CD4-positive, alpha-beta T cell (primary cell): ENCODE measurements around the gene CHL1. TPM values are rescaled to one million over a fixed set of nuclear protein-coding genes. Genes with fewer than 3 reads are reported as not detected.

Experiments used
- ATAC-seq: fragments of 200-7000 bp; cut with Tn5 transposase; one replicate; pipeline ENCODE4 v1.10.0; 2022; ENCODE audit warnings: mild to moderate bottlenecking; ENCODE audit not compliant: poor library complexity
- CTCF ChIA-PET: fragments of 350-600 bp; sonication (Branson Sonifier 250); formaldehyde crosslinking; loops from one replicate; lab custom pipeline; 2021; ENCODE audit warnings: antibody characterized with exemption, inconsistent platforms; lab: Charles Lee
- POLR2A ChIA-PET: fragments of 350-600 bp; sonication (Branson Sonifier 250); formaldehyde crosslinking; loops from one replicate; lab custom pipeline; 2021; ENCODE audit warnings: antibody characterized with exemption, inconsistent platforms; lab: Charles Lee
- DNase-seq, 14 experiments: peaks; one replicate each; pipeline ENCODE4 v3.0.0-alpha.2; 2013 to 2020; ENCODE audit warnings: mixed read lengths in 2 of 14
- H3K27ac ChIP-seq, 2 donors: one replicate each; pipeline versions ENCODE4 v1.5.1 to v1.7.0; 2013; ENCODE audit warnings: low read length in 2 of 2, low read depth in 1 of 2, mild to moderate bottlenecking in 1 of 2
- H3K27me3 ChIP-seq, 2 experiments: 1 replicate in 1 of 2; 2 replicates in 1 of 2; pipeline versions ENCODE4 v1.6.1 to v1.7.0; 2013; ENCODE audit warnings: low read length in 2 of 2, control low read depth in 1 of 2, mild to moderate bottlenecking in 1 of 2, moderate library complexity in 1 of 2; ENCODE audit not compliant: insufficient read depth in 2 of 2, control insufficient read depth in 1 of 2
- H3K36me3 ChIP-seq: one replicate; pipeline ENCODE4 v1.6.1; 2013; ENCODE audit warnings: low read length, control low read depth; ENCODE audit not compliant: insufficient read depth
- H3K4me1 ChIP-seq: one replicate; pipeline ENCODE4 v1.6.1; 2013; ENCODE audit warnings: low read length, control low read depth; ENCODE audit not compliant: insufficient read depth
- H3K4me3 ChIP-seq: one replicate; pipeline ENCODE4 v1.5.1; 2013; ENCODE audit warnings: mild to moderate bottlenecking, low read length, moderate library complexity
- H3K9me3 ChIP-seq, 2 experiments: 1 replicate in 1 of 2; 2 replicates in 1 of 2; pipeline versions ENCODE4 v1.6.1 to v1.7.0; 2013; ENCODE audit warnings: low read length in 2 of 2, mild to moderate bottlenecking in 2 of 2, control low read depth in 1 of 2, moderate library complexity in 1 of 2; ENCODE audit not compliant: control insufficient read depth in 1 of 2, insufficient read depth in 1 of 2
- H3K27ac Mint-ChIP-seq: one replicate; pipeline ENCODE4 v1.8.0; 2020; ENCODE audit warnings: mixed read lengths
- H3K27me3 Mint-ChIP-seq: one replicate; pipeline ENCODE4 v1.8.0; 2021; ENCODE audit warnings: mixed read lengths
- H3K36me3 Mint-ChIP-seq: one replicate; pipeline ENCODE4 v1.8.0; 2021; ENCODE audit warnings: low read depth, mixed read lengths
- H3K4me1 Mint-ChIP-seq: one replicate; pipeline ENCODE4 v1.8.0; 2021; ENCODE audit warnings: low read depth, mixed read lengths
- H3K4me3 Mint-ChIP-seq: one replicate; pipeline ENCODE4 v1.8.0; 2020; ENCODE audit warnings: mild to moderate bottlenecking, mixed read lengths
- H3K9me3 Mint-ChIP-seq: one replicate; pipeline ENCODE4 v1.8.0; 2020; ENCODE audit warnings: mixed read lengths
- intact Hi-C, 2 experiments: fragments of 100-400 bp; cut with DNase I in 1 of 2; cut with micrococcal nuclease in 1 of 2; formaldehyde crosslinking; loops; one replicate each; pipeline versions ENCODE4 v1.15.1 to v1.9.0; 2023 to 2025; cut with DNase I, micrococcal nuclease
- total RNA-seq, 174 experiments: library from RNA in 2 of 174; stranded (reverse) in 2 of 174; gene quantifications; one replicate each; pipeline ENCODE4 v1.2.3 and lab custom pipeline; 2021 to 2026
- TF ChIP-seq, protein P1 (sequence below): fragments of 200-600 bp; IDR thresholded peaks from one replicate; pipeline ENCODE4 v1.8.0; 2022; ENCODE audit warnings: antibody characterized with exemption, mild to moderate bottlenecking

The CHL1 gene
- total RNA-seq, 2 experiments from 2014 or later = not detected

- H3K9me3 ChIP-seq = peaks cover 0 to 20% of the 10 kb centered on the region in 2 experiments
- Mint-ChIP-seq H3K27ac (no peak overlapping the region), H3K36me3 (no peaks in the 10 kb centered on the region), H3K4me1 (peaks cover 5% of the 10 kb centered on the region), H3K4me3 (no peak overlapping the region), H3K27me3 (peaks cover 29% of the 10 kb centered on the region), H3K9me3 (no peaks in the 10 kb centered on the region)
- H3K36me3 ChIP-seq = no peaks in the 10 kb centered on the region
- TF ChIP-seq, protein P1, sequence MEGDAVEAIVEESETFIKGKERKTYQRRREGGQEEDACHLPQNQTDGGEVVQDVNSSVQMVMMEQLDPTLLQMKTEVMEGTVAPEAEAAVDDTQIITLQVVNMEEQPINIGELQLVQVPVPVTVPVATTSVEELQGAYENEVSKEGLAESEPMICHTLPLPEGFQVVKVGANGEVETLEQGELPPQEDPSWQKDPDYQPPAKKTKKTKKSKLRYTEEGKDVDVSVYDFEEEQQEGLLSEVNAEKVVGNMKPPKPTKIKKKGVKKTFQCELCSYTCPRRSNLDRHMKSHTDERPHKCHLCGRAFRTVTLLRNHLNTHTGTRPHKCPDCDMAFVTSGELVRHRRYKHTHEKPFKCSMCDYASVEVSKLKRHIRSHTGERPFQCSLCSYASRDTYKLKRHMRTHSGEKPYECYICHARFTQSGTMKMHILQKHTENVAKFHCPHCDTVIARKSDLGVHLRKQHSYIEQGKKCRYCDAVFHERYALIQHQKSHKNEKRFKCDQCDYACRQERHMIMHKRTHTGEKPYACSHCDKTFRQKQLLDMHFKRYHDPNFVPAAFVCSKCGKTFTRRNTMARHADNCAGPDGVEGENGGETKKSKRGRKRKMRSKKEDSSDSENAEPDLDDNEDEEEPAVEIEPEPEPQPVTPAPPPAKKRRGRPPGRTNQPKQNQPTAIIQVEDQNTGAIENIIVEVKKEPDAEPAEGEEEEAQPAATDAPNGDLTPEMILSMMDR = no peak
- ChIA-PET POLR2A (no interaction called here), CTCF (no interaction called here)
- no peak overlapping the region for H3K4me3 ChIP-seq
- ATAC-seq = no peak
- H3K27ac ChIP-seq = no peak overlapping the region
- H3K4me1 ChIP-seq = no peaks in the 10 kb centered on the region
- DNase-seq = no peak
- intact Hi-C loops = no loop called here
- H3K27me3 ChIP-seq = peaks cover 23 to 39% of the 10 kb centered on the region in 2 experiments
These were observed 2.6 kb upstream of the CHL1 start for GRCh38 chr3:194001-194400.

DNA sequence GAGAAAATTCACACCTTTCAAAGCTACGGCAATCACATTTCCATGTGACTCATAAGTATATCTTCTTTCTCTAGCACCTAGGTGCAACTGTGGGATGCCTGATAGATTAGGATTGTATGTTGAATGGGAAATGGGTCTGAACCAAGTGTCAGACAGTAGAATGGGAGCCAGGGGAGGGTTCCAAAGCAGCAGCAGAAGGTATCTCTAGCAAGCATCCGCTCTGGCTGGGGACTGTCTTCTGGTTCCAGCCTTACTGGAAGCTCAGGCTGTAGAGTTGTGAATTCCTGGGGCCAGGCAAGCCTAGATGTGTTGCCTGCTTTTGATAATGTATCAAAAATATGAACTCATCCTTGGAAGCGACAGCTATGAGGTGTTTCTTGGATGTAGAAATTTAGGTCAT lies 2.1 kb upstream of the CHL1 start:
- Mint-ChIP-seq H3K4me1 (peaks cover 5% of the 10 kb centered on the region), H3K27me3 (peaks cover 33% of the 10 kb centered on the region), H3K36me3 (no peaks in the 10 kb centered on the region), H3K9me3 (no peaks in the 10 kb centered on the region), H3K27ac (no peak overlapping the region), H3K4me3 (no peak overlapping the region)
- CTCF ChIA-PET = no interaction called here
- POLR2A ChIA-PET = no interaction called here
- TF ChIP-seq, protein P1 = no peak
- ATAC-seq (no peak), DNase-seq (no peak)
- H3K9me3 ChIP-seq = peaks cover 0 to 20% of the 10 kb centered on the region in 2 experiments
- H3K4me1 ChIP-seq = no peaks in the 10 kb centered on the region
- peaks cover 23 to 39% of the 10 kb centered on the region in 2 experiments for H3K27me3 ChIP-seq
- no peak overlapping the region for H3K27ac ChIP-seq
- H3K4me3 ChIP-seq = no peak overlapping the region
- intact Hi-C loops = no loop called here
- no peaks in the 10 kb centered on the region for H3K36me3 ChIP-seq

DNA sequence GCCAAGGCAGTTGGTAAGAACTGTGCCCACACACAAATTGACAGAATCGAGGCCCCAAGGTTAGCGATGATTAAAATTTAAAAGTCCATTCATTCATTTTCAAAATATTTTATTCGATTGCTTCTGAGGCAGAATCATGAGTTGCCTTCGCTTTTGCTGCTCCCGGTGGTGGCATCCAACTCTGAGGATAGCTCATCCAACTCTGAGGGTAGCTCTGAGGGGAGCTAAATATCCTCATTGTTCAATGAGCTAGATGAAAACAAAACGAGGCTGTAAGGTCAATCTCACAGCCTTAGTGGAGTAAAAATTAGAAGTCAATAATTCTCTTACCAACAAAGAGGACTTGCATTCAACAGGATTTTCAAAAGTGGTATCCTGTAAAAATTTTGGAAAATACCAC lies 897 bp upstream of the CHL1 start:
- Histone ChIP-seq H3K27ac (no peak overlapping the region), H3K4me1 (no peaks in the 10 kb centered on the region), H3K9me3 (peaks cover 0 to 20% of the 10 kb centered on the region in 2 experiments), H3K27me3 (peaks cover 23 to 39% of the 10 kb centered on the region in 2 experiments), H3K4me3 (no peak overlapping the region), H3K36me3 (no peaks in the 10 kb centered on the region)
- Mint-ChIP-seq H3K4me1 (peaks cover 5% of the 10 kb centered on the region), H3K27me3 (peaks cover 46% of the 10 kb centered on the region), H3K27ac (no peak overlapping the region), H3K36me3 (no peaks in the 10 kb centered on the region), H3K9me3 (no peaks in the 10 kb centered on the region), H3K4me3 (no peak overlapping the region)
- ChIA-PET POLR2A (no interaction called here), CTCF (no interaction called here)
- no peak for ATAC-seq
- intact Hi-C loops = no loop called here
- TF ChIP-seq, protein P1 = no peak
- DNase-seq = no peak
